HG02623 (cell line): Measurements from ENCODE around the gene USP49.
A peak's percentile ranks its signal among the peaks of the same experiment; 100 is the strongest.

Experiments
- ATAC-seq: cut with Tn5 transposase; IDR thresholded peaks from one replicate; pipeline ENCODE4 v1.9.1; 2021; ENCODE audit warnings: moderate library complexity; ENCODE audit not compliant: unreplicated experiment

USP49 gene

GRCh38 chr6:41929924-41930323 lies 34.7 kb upstream of the USP49 start:
- ATAC-seq = no peak

- ATAC-seq = no peak
These were observed 32.1 kb upstream of the USP49 start for GRCh38 chr6:41927253-41927652.

GRCh38 chr6:41922154-41922553 lies 27.0 kb upstream of the USP49 start:
- ATAC-seq = no peak

GRCh38 chr6:41921712-41921998 lies 26.5 kb upstream of the USP49 start:
- ATAC-seq = no peak

GRCh38 chr6:41920921-41921711 lies 25.9 kb upstream of the USP49 start, which contains the start of the genes BYSL and MED20:
TSS of gene BYSL (plus strand) at chr6:41921499. CDS start at chr6:41921563, 64 bp downstream.
TSS of gene MED20 (minus strand) at chr6:41921139. CDS start at chr6:41921018, 121 bp downstream.
- peak; percentile 83 for ATAC-seq

- ATAC-seq = no peak
These were observed 22.4 kb upstream of the USP49 start for GRCh38 chr6:41917528-41917927.

- no peak for ATAC-seq
These were observed 19.8 kb upstream of the USP49 start for GRCh38 chr6:41914869-41915530.

- no peak for ATAC-seq
These were observed 19.2 kb upstream of the USP49 start for GRCh38 chr6:41914343-41914742.

- no peak for ATAC-seq
These were observed 14.6 kb upstream of the USP49 start for GRCh38 chr6:41909727-41910126.

GRCh38 chr6:41901882-41902519 lies 6.8 kb upstream of the USP49 start:
- no peak for ATAC-seq

GRCh38 chr6:41900861-41901260 lies 5.7 kb upstream of the USP49 start:
- ATAC-seq = no peak

GRCh38 chr6:41896281-41896680 lies 1.1 kb upstream of the USP49 start:
- ATAC-seq = no peak

- ATAC-seq = peak; percentile 24
These were observed 542 bp downstream of the USP49 start for GRCh38 chr6:41894366-41895299.

GRCh38 chr6:41892921-41893564 lies 2.1 kb downstream of the USP49 start:
- no peak for ATAC-seq

GRCh38 chr6:41887331-41887751 lies 7.8 kb downstream of the USP49 start:
- no peak for ATAC-seq

GRCh38 chr6:41885930-41886329 lies 9.2 kb downstream of the USP49 start:
- no peak for ATAC-seq

- no peak for ATAC-seq
These were observed 10.2 kb downstream of the USP49 start for GRCh38 chr6:41884957-41885356.

- no peak for ATAC-seq
These were observed 13.7 kb downstream of the USP49 start for GRCh38 chr6:41881506-41881905.

GRCh38 chr6:41878961-41879405 lies 16.2 kb downstream of the USP49 start:
- no peak for ATAC-seq

- no peak for ATAC-seq
These were observed 16.9 kb downstream of the USP49 start for GRCh38 chr6:41878246-41878645.
